Glomerular endothelial cell (primary cell): ENCODE results near the gene KLF1. TPM values are rescaled to one million over a fixed set of nuclear protein-coding genes. Genes with fewer than 3 reads are reported as not detected.
"Not testable (repeated sequence)": the region's sequence is repeated elsewhere in the genome, so short reads cannot be mapped to it uniquely, and the experiment has no call there.

ENCODE experiments used
- DNase-seq: peaks from one replicate; pipeline ENCODE4 v3.0.0-alpha.2; 2011; ENCODE audit warnings: low read depth, low spot score; ENCODE audit errors: extremely low read depth
- total RNA-seq: library from RNA; depleted of rRNA; stranded (reverse); fragments of >200 nt; gene quantifications from 2 replicates; pipeline ENCODE4 v1.2.3, GENCODE V29; 2015

Gene KLF1
- total RNA-seq, 1 donor from 2014 or later, result not detected

- DNase-seq, result no peak
Observed at GRCh38 chr19:12891553-12892021, 4.6 kb upstream of the KLF1 start.

GRCh38 chr19:12890787-12891552 lies 4.0 kb upstream of the KLF1 start, which contains the start of gene GCDH:
GCDH (plus strand) TSS chr19:12891160; CDS start chr19:12891305, 145 bp downstream.
- peak; percentile 90 for DNase-seq

GRCh38 chr19:12890299-12890786 lies 3.3 kb upstream of the KLF1 start:
- DNase-seq, result not testable (repeated sequence)

- no peak for DNase-seq
Observed at GRCh38 chr19:12888006-12888603, 1.1 kb upstream of the KLF1 start.

GRCh38 chr19:12886651-12886968 lies 391 bp downstream of the KLF1 start:
- no peak for DNase-seq

- DNase-seq, result no peak
Observed at GRCh38 chr19:12885749-12886650, 1.0 kb downstream of the KLF1 start.

GRCh38 chr19:12884926-12885748 lies 1.9 kb downstream of the KLF1 start:
- no peak for DNase-seq

- no peak for DNase-seq
Observed at GRCh38 chr19:12884627-12884925, 2.4 kb downstream of the KLF1 start.

GRCh38 chr19:12884202-12884601 lies 2.8 kb downstream of the KLF1 start:
- no peak for DNase-seq

- no peak for DNase-seq
Observed at GRCh38 chr19:12882589-12882988, 4.4 kb downstream of the KLF1 start.

- DNase-seq, result peak; percentile 27
Observed at GRCh38 chr19:12881172-12881808, 5.7 kb downstream of the KLF1 start, which contains the start of gene DNASE2. DNASE2 (minus strand) TSS chr19:12881449; CDS start chr19:12881375, 74 bp downstream.

- no peak for DNase-seq
Observed at GRCh38 chr19:12880551-12881171, 6.3 kb downstream of the KLF1 start.

- no peak for DNase-seq
Observed at GRCh38 chr19:12875086-12875485, 11.9 kb downstream of the KLF1 start.

- DNase-seq, result no peak
Observed at GRCh38 chr19:12873891-12874745, 12.9 kb downstream of the KLF1 start.

- DNase-seq, result peak; percentile 25
Observed at GRCh38 chr19:12872941-12873890, 13.8 kb downstream of the KLF1 start.

GRCh38 chr19:12872255-12872654 lies 14.7 kb downstream of the KLF1 start:
- no peak for DNase-seq

- no peak for DNase-seq
Observed at GRCh38 chr19:12871681-12872080, 15.3 kb downstream of the KLF1 start.
